Activated naive CD8-positive, alpha-beta T cell treated with anti-CD3 and anti-CD28 coated beads, Interleukin-2, amount 50 U/mL, for 16 hours (primary cell): ENCODE measurements around the gene CAMSAP1.

Experiments
- DNase-seq: peaks from one replicate; pipeline ENCODE4 v3.0.0-alpha.2; 2020; ENCODE audit warnings: low read depth, low spot score

Gene CAMSAP1

DNA sequence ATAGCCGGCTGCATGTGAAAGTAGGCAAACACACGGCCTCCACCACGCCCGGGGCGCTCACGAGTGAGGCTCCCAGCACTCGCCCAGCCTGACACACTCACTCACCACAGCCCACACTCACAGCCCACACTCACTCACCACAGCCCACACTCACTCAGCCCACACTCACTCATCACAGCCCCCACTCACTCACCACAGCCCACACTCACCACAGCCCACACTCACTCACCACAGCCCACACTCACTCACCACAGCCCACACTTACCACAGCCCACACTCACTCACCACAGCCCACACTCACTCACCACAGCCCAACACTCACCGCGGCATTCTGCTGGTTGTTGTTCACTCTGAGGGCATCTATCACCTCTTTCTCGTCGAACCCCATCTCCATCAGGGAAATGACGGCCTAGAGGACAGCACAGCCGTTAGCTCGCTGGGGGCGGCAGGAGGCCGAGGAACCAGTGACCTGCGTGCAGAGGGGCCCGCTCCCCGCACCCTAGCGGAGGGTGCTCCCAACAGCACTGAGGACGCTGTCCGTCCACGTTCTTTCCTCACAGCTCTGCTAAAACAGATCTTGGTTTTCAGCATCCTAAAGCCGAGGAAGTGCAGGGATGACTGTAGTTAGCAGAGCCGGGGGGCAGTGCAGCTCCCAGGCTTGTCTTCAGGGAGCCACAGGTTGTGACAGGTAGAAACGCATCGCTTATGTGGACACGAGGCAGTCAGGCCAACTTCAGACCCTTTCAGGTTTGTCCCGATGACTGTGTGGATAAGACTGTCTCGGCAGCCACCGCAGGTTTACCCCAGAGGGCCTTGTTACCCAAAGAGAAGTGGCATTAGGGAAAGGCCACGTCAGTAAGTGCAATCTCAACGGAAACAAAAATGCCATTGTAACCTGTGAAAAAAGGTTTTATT, 32.3 kb upstream of the CAMSAP1 start:
- no peak for DNase-seq

DNA sequence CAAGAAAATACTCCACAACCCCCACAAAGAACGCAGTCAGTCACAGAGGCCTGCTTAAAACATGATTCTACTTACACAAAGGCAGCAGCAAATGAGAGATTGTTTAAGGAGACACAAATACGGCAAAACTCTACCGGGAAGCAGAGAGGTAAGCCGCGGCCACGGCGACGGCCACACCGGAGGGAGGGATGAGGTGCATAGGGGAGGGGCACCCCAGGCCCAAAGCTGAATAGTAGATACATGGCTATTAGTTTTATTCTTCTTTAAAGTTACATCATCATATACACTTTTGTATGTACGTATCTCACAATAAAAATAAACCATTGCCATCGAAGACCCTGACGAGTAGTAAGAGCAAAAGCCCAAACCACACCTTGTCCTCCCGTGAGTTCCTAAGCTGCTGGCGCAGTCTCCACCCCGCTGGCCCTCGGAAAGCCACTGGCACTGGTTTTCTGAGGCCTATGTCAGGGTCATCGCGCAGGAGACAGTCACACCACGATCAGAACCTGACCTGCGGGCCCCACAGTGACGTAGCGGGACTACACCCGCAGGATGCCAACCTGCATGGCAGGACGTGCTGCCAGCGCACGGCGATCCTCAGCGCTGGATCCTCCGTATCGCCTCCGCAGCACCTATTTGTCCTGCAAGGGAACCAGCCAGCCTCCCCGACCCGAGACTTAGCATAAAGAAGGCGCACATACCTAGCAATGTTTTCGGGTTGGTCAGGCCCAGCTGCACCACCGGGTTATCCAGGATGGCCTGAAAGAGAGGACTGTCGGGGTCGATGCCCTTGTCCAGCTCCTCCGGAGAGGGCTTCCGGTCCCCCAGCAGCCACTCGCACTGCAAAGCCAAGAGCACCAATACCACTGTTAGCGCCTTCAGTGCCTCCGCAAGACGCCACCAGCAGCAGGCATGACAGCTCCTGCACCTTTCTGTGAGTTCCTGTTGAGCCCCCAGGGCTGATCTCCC, 30.5 kb upstream of the CAMSAP1 start:
- no peak for DNase-seq

DNA sequence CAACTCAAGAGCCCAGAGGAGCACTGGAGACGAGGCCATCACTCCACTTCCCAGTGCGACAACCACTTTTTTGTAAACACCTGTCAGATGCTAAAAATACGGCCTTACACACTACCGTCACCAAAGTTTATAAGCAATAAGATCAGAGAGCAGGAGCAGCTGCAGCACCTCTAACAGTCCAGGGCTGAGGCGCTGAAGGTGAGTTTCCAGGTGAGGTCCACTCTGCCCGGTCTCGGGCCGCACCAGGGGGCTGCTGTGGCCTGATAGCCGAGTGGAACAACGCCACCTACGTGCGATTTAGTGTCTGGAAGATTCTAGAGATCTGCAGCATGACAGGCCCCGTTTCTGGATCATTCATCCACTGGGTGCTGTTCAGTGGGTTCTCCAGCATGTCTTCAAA, 25.8 kb upstream of the CAMSAP1 start:
- DNase-seq, result no peak

GRCh38 chr9:135932656-135933055, 25.3 kb upstream of the CAMSAP1 start:
- no peak for DNase-seq

GRCh38 chr9:135931349-135931820, 24.0 kb upstream of the CAMSAP1 start:
- DNase-seq, result no peak

GRCh38 chr9:135930446-135931345, 23.4 kb upstream of the CAMSAP1 start:
- no peak for DNase-seq

DNA sequence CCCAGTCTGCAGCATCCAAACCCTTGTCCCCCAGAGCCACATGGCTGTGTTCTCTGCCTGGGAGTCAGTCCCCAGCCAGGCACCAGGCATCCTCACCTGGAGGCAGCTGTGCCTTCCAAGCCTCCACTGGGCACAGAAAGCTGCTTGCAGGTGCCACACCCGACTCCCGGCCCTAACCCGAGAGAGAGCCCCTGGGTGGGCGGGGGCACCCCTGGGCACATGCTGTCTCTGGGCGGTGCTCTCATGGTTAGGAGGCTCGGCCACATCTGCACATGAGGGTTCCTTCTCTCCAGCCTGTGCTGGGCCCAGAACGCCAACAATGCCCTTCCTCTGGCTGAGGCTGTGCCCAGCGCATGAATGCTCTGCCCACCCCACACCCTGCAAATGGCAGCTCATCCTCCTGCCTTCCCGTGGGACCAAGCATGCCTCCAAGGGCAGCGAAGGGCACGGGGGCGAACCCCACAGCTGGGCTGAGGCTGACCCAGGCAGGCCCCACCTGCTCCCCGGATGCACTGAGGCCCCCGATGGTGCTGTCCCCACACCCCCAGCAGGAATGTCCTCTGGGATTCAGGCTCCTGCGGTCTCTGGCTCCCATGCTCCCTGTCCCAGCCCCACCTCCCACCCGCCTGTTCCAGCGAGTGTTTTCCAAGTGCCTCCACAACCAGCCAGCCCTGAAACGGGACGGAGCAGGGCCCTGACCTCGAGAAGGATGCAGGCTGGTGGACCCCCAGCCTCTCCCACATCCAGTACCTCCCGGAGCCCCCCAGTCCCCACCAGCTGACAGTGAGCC, 22.5 kb upstream of the CAMSAP1 start:
- no peak for DNase-seq

DNA sequence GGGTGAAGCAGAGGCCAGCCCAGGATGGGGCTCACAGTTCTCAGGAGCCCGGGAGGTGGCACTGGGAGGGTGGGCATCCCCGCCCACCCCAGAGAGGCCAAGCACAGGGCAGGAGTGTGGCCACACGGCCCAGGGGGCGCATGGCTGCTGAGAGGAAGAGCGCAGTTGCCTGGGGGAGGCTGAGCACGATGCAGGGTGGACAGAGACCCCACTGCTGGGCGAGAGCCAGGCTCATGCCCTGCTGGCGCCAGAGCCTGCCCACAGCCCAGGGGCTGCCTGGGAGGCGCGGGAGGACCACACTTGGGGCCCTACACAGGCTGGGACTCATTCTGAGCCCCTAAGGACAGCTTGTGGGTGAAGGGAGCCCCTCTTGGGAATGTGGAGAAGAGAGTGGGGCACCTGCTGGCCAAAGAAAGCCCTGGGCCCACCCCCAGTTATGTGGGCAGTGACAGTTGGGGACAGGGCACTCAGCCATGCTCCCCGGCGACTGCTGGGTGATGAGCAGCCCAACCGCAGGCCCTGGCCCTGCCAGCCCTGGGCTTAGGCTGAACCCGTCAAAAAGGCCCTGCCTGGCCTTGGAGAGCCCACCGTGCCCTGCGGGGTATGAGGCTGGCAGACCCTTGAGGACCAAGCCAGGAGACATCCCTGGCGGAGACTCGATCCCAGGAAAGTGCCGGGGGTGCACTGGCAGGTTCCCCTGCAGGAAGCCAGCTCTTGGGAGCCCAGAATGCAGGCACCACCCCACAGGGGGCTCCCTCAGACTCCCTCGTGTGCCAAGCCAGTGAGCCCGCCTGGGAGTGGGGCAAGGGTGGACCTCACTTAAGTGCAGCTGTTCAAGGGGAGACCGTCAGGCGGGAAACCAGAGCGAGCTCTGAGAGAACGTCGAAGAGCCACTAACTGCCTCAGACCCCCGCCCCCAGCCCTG, 21.6 kb upstream of the CAMSAP1 start:
- DNase-seq, result no peak

DNA sequence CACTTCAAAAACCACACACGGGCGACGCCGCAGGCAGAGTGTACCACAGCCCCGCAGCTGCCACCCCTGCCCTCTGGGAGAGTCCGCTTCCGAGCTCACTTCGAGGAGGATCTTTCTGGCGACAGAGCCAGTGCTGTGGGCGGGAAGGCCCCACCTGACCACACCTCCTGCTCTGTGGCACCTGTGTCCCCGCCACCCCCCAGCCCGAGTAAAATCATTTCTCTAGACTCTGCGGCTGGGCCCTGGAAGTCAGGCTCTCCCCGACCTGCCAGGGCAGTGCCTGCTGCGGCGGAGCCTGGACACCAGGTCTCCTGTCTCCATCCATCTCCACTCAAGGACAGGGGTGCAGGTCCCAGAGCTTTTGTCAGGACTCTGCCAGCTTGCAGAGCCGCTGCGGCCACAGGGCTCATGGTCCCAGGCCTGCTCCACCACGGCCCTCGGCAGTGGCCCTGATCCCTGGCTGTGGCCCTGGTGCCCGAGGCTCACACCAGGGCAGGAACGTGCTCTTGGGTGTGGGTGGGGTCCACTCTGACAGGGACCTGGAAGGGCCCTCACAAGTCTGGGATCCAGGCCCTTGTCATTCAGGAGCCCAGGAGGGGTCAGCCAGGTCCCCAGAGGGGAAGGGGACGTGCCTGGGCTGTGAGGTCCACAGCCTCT, 20.9 kb upstream of the CAMSAP1 start:
- no peak for DNase-seq

DNA sequence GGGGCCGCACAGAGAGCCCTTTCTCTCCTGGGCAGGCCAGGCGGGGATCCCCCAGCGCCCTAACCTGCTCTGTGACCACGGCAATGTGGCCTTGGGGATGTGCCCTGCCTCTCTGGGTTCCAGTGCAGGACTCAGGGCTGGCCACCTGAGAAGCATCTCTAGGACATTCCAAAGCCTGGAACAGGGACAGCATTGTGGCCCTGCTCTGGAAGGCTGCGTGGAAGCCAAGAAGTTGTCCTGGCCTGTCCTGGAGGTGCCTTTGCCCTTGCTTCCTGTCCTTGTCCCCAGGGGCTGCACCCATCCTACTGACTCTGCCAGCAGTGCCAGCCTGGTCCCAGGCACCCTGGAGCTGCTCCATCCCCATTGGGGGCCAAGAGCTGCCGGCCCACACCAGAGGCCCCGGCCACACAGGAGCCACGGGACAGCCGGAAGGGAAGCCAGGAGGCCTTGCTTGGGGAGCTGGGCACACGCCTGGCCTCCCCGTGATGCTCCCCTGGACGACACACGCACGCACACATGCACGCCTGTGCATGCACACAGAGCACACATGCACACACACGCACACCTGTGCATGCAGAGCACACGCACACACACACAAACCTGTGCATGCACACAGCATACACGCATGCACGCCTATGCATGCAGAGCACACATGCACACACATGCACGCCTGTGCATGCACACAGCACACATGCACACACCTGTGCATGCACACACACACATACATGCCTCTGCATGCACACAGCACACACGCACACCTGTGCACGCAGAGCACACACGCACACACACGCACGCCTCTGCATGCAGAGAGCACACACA, 20.1 kb upstream of the CAMSAP1 start:
- DNase-seq, result no peak

- DNase-seq, result no peak
Observed at GRCh38 chr9:135926402-135927194, 19.3 kb upstream of the CAMSAP1 start.

DNA sequence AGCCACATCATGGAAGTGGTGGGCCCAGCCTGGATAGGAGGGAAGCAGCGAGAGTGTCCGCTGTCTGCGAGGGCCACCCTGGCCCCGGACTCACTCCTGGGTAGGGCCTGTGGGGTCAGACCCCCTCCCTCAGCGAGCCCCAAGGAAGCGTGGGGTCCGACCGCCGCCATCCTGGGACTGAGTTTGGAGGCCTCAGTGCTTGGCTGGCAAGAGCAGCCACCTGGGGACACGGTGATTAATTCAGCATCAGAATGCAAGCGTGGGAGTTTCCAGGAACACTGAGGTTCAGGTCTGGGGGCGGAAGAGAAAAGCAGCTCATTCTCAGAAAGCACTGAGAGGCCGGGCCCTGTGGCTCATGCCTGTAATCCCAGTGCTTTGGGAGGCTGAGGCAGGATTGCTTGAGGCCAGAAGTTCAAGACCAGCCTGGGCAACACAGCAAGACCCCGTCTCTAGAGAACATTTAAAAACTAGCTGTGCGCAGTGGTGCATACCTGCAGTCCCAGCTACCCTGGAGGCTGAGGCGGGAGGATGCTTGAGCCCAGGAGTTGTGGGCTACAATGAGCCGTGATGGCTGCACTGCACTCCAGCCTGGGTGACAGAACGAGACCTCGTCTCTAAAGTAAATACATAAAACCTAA, 18.3 kb upstream of the CAMSAP1 start:
- DNase-seq, result peak; percentile 27

DNA sequence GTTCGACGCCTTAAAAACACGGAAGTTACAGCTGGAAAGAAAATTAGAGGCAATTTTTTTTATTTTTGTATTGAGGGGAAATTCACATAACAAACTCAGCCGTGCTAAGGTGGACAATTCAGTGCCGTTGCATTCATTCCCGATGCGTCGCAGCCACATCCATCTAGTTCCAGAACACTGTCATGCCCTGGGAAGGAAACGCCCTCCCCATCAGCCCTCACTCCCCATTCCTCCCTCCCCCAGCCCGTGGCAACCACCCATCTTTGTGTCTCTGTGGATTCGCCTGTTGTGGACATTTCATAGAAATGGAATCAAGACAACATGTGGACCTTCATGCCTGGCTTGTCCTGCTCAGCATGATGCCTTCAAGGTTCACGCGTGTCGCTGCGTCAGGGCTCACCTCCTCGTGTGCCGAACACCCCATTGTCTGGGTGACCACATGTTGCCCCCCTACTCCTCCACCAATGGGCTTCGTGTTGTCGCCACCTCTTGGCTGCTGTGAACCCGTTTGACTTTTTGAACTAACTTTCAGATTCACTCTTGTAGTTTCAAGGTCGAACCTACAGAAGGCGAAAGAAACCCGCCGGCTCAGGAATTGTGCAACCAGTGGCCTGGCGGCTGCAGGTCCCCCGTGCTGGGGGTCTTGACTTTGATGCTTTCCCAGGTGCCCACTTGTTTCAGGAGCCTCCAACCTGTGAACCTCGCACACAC, 17.4 kb upstream of the CAMSAP1 start:
- no peak for DNase-seq

DNA sequence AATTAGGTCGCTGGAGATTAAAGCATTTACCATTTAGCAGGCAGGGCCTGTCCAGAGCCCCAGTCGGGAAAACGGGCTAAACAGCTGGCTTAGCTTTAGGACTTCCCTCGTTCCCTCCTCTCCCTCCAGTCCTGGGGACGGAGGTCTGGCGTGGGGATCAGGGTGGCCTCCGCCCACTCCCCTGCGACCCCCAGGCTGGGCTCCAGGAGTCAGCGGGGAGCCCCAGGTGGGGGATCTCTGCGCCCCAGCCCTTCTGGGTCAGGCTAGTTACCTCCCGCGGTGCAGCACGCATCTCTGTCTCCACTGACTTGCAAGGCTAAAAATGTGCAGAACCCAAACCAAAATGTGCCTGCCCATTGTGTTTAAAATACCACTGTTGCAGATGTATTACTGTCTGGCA, 16.2 kb upstream of the CAMSAP1 start:
- DNase-seq, result no peak

- no peak for DNase-seq
Observed at GRCh38 chr9:135921749-135922310, 14.5 kb upstream of the CAMSAP1 start.
